PFSK-1 (cell line): ENCODE results near the gene BTBD16.

Source experiments
- FOXP2 ChIP-seq: optimal IDR thresholded peaks from 2 replicates; pipeline ENCODE3; 2011; ENCODE audit warnings: borderline replicate concordance, control low read depth, inconsistent platforms; ENCODE audit not compliant: insufficient read depth; ENCODE audit errors: extremely low read length, extremely low read depth
- POLR2AphosphoS5 ChIP-seq: IDR thresholded peaks from 2 replicates; pipeline ENCODE4 v1.6.1; 2012; ENCODE audit warnings: low read depth, mild to moderate bottlenecking, control low read depth, low read length, moderate library complexity
- SIN3A ChIP-seq: IDR thresholded peaks from 2 replicates; pipeline ENCODE4 v1.6.1; 2012; ENCODE audit warnings: mild to moderate bottlenecking, low read length, moderate library complexity, borderline replicate concordance; ENCODE audit not compliant: insufficient read depth
- TAF1 ChIP-seq: IDR thresholded peaks from 2 replicates; pipeline ENCODE4 v1.6.1; 2012; ENCODE audit warnings: low read length, control low read depth, borderline replicate concordance; ENCODE audit not compliant: insufficient read depth
- TF ChIP-seq, protein P1 (sequence below), 2 experiments: IDR thresholded peaks; 2 replicates each; pipeline versions ENCODE4 v1.6.1 to v1.8.0; 2011 to 2012; ENCODE audit warnings: low read depth in 2 of 2, low read length in 2 of 2, control low read depth in 1 of 2, inconsistent platforms in 1 of 2, mild to moderate bottlenecking in 1 of 2, moderate library complexity in 1 of 2; ENCODE audit not compliant: insufficient read depth in 1 of 2

Gene BTBD16

DNA sequence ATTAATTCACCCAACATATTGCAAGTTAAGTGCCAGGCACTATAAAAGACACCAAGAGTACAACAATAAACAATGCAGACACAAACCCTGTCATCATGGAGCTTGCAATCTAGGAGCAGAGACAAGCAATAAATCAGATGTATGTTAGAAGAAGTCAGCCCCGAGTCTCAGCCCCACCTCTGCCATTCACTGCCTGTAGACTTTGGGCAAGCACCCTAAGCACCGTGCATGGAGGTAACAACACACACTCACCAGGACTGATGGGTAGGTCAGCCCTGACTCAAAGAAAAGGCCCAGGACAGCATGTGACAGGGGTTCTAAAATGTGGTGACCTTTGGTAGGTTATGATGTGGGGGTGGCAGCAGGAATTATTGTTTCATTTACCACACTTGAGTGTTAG lies 54.1 kb downstream of the BTBD16 start:
- TF ChIP-seq TAF1 (no peak), FOXP2 (no peak), POLR2AphosphoS5 (no peak), SIN3A (no peak)
- TF ChIP-seq, protein P1, sequence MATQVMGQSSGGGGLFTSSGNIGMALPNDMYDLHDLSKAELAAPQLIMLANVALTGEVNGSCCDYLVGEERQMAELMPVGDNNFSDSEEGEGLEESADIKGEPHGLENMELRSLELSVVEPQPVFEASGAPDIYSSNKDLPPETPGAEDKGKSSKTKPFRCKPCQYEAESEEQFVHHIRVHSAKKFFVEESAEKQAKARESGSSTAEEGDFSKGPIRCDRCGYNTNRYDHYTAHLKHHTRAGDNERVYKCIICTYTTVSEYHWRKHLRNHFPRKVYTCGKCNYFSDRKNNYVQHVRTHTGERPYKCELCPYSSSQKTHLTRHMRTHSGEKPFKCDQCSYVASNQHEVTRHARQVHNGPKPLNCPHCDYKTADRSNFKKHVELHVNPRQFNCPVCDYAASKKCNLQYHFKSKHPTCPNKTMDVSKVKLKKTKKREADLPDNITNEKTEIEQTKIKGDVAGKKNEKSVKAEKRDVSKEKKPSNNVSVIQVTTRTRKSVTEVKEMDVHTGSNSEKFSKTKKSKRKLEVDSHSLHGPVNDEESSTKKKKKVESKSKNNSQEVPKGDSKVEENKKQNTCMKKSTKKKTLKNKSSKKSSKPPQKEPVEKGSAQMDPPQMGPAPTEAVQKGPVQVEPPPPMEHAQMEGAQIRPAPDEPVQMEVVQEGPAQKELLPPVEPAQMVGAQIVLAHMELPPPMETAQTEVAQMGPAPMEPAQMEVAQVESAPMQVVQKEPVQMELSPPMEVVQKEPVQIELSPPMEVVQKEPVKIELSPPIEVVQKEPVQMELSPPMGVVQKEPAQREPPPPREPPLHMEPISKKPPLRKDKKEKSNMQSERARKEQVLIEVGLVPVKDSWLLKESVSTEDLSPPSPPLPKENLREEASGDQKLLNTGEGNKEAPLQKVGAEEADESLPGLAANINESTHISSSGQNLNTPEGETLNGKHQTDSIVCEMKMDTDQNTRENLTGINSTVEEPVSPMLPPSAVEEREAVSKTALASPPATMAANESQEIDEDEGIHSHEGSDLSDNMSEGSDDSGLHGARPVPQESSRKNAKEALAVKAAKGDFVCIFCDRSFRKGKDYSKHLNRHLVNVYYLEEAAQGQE (IDR thresholded peaks at IDR 0.05; ENCODE audit: insufficient read depth in 1 of 2, low read depth in 2 of 2, low read length in 2 of 2), result no peak

DNA sequence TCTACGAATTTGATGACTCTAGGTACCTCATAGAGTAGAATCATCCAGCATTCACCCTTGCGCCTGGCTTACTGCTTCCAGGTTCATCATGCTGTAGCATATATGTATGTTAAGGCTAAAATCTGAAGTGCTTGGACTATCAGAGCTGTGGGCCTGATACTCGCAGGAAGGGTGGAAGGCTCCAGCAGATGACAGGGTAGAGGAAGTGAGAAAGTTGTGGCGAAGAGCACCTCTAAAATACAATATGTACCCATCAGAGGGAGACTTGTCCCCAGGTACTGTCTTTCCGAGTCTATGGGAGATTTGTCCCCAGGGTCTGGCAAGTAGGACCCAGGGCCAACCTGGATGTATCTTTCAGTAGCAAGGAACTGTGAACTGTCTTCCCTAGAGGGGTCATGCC lies 55.3 kb downstream of the BTBD16 start:
- no peak for TF ChIP-seq TAF1
- no peak for TF ChIP-seq SIN3A
- no peak for TF ChIP-seq POLR2AphosphoS5
- TF ChIP-seq, protein P1 (IDR thresholded peaks at IDR 0.05; ENCODE audit: insufficient read depth in 1 of 2, low read depth in 2 of 2, low read length in 2 of 2), result no peak
- TF ChIP-seq FOXP2, result no peak

DNA sequence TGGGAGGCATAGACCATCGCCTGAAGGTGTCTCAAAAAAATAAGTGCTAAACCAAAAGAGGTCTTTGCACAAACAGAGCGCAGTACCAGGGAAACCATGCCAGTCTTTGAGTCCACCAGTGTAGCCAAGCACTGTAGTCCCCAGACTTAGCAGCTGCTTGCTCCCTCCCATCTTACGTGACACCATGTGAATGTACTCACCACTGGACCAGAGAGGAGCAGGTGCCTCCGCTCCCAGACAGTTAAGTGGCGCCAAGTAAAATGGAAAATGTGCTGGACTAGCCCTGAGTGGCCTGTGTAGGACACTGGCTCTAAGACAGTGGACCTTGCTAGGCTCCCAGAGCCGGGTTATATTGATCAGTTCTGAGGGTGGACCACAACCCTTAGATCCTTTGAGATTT lies 55.7 kb downstream of the BTBD16 start:
- TF ChIP-seq SIN3A (no peak), POLR2AphosphoS5 (no peak), TAF1 (no peak), FOXP2 (no peak)
- TF ChIP-seq, protein P1 (IDR thresholded peaks at IDR 0.05; ENCODE audit: insufficient read depth in 1 of 2, low read depth in 2 of 2, low read length in 2 of 2), result no peak

DNA sequence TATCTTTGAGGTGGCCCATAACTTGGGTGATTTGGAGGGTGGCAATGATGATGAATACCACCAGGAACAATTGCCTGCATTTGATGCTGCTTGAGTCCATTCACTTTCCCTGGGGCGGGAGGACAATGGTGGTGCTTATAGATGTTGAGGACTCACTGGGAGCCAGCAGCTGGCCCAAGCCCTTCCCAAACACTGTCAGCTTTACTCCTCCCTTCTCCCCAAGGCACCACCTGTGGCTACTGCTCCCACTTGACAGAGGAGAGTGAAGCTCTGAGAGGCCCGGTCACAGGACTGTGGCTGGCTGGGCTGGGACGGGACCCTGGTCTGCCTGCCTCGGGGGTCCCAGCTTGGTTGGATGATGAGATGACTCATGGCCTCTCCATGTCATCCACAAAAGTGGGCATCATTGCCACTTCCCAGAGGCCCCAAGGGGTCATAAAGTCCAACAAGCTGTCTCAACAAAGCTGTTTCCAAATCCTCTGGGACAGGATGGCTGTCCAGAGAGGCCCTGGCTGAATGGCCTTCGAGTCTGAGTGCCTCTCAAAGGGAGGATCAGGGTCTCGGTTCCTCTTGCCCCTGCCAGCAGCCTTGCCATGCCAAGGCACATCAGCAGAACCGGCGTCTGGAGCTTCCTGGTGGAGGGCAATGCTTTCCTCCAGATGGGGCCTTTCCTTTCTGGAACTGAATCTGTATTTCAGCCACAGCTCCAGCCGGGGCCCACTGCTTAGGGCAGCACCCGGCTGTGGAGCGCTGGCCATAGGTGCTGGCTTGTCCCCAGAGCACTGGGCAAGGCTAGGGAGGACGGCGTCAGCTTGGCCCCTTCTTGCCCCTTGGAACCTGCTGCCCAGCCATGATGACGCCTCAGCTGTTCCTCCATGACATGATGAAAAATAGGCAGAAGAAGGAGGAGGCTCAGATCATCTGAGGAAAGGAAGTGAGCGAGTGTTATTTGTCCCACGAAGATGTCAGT lies 56.4 kb downstream of the BTBD16 start:
- TF ChIP-seq TAF1, result no peak
- no peak for TF ChIP-seq FOXP2
- TF ChIP-seq POLR2AphosphoS5, result no peak
- TF ChIP-seq SIN3A, result no peak

DNA sequence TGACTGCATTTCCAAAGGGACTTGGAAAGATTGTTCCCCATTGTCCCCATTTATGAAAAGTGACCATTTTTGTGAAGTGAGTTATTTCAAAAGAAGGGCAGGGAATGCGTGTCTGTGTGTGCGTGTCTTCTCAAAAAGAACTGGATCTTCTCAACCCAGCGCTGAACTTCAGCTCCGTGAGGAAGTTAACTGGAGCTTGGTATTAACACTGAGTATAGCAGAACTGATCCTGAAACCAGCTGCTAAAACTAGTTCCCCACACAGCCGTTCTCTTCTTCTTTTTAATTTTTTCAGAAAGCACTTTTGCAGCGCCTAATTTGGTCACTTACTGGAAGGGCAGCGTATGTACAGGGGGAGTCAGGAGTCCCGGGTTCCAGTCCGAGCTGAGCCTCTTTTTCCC lies 57.6 kb downstream of the BTBD16 start:
- no peak for TF ChIP-seq TAF1
- no peak for TF ChIP-seq FOXP2
- TF ChIP-seq SIN3A, result no peak
- TF ChIP-seq, protein P1 (IDR thresholded peaks at IDR 0.05; ENCODE audit: insufficient read depth in 1 of 2, low read depth in 2 of 2, low read length in 2 of 2), result no peak
- no peak for TF ChIP-seq POLR2AphosphoS5
